Activated CD4-positive, alpha-beta T cell treated with anti-CD3 and anti-CD28 coated beads, Interleukin-2, Interleukin-6, amounts not matched to agents 100 ng/mL and 50 ng/mL, durations not matched to agents 16 hours and 8 hours (primary cell): ENCODE results near the gene COX5A.

ENCODE experiments used
- DNase-seq: peaks from one replicate; pipeline ENCODE4 v3.0.0-alpha.2; 2020

Gene COX5A

DNA sequence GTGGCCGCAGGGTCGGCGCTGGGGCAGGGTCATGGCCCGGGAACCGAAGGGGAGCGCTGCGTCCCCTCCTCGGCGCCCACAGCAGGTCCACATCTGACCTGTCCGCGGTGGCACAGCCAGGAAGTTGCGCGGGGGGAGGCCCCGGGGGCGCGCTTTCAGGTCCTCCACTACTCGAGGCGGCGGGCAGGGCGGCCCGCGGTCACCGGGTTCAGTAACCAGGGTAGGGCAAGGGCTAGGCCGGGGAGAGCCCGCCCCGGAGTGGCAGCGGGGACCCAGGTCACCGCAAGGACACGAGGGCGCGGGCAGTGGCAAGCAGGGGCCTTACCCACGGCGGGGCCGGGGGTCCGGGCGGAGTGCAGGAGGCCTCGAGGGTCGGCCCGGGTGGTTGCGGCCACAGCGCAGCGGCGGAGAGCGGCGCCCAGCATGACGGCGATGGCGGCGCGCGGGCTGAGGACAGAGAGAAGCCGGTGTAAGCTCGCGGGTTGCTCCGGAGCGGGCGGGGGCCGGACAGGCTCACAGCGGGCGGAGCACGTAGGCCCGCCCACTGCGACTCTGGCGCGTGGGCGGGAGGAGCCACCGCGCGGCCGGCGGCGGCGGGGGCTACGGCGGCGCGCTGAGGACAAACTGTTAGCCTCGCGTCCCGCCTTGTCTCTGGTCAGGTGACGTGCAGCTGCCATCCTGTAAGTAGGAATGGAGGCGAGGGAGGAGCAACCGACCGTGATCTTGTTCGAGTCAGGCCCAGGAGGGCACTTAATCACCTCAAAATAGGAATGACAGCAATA lies at the start of gene COX5A:
COX5A (minus strand) TSS at position 484 of the 782 bp plus-strand sequence; CDS start at position 425, 59 bp downstream.
- DNase-seq, result peak; percentile 95

DNA sequence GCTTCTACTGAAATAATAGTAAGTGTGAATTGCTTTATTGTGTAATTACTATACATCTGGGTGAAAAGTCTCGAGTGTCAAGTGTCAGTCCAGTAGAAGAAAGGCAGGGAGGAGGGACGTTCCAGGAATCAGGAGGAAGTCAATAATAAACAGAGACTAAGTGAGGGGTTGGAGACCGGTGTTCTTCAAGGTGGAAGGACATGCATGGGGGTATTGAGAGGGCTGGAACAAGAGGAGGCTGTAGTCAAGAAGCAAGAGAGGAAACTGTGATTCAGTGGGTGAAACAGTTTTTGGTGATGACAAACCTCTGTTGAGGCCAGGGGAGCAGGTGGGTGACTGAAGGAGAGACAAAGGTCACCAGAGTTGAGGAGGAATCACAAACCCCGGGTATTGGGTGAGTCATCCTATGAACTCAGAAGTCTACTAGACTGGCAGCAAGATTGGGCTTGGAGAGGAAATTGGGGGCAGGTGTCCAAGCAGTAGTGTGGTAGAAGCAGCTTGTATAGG lies 45.9 kb upstream of the COX5A start:
- peak; percentile 85 for DNase-seq

DNA sequence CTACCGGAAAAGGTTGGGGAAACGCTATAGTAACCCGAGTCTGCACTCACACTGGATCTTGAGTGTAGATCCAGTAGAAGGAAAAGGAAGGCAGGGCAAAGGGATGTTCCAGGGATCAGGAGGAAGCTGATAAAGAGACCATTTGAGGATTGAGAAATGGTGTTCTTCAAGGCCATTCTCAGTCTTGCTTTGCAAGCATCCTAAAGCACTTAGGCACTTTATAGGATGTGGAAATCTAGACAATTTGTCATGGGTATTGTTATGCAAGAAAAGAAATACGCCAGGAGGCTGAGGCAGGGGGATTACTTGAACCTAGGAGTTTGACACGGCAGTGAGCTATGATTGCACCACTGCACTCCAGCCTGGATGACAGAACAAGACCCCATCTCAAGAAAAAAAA lies 44.3 kb upstream of the COX5A start:
- no peak for DNase-seq

DNA sequence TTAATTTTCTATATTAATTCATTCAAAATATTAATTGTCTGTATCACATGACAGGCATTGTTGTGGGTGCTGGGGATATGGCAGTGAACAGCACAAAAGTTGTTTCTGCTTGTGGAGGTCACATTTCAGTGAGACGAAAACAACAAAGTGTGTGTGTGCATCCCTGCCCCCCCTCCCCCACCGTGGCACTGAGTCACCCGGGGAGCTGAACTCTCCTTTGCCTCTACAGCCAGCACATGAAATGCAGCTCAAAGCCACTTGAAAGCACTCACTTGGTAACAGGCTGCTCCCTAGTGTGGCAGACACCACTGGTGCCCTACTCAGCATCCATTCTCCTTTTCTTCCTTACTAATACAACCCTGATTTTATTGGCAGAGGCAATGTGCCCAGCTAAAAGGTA lies 40.6 kb upstream of the COX5A start:
- DNase-seq, result peak; percentile 71

DNA sequence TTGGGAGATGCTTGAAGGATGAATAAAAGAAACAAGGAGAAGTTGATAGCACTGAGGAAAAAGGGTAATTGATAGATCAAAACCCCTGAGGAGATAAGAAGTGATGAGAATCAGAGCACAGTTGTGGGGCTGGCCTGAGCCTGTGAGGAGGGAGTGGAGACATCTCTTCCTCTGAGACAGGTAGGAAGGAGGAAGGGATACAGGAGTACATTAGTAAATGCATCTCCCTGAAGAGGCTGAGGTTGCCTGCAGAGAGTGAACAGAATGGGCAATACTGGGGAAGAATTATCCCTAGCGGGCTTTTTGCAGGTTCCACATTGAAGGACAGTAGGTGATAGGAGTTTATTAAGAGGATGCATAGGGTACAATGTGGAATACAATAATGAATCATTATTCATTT lies 40.2 kb upstream of the COX5A start:
- DNase-seq, result no peak

DNA sequence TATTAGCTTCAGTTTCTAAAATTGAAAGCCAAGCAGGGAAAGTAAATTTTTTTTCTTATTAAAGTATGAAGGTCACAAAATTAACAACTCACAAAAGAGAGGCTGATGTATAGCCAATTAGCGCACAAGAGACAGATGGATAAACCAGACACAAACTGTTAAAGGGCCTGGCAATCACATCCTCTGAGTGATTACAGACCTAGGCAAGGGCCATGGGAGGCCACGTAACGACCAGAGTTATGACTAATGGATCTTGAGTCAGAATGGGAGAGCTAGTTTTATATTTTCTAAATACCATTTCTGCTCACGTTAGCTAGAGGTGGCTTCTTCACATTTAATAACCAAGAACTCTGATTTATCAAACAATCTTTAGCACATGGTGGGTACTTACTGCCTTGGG lies 39.7 kb upstream of the COX5A start:
- DNase-seq, result peak; percentile 79

DNA sequence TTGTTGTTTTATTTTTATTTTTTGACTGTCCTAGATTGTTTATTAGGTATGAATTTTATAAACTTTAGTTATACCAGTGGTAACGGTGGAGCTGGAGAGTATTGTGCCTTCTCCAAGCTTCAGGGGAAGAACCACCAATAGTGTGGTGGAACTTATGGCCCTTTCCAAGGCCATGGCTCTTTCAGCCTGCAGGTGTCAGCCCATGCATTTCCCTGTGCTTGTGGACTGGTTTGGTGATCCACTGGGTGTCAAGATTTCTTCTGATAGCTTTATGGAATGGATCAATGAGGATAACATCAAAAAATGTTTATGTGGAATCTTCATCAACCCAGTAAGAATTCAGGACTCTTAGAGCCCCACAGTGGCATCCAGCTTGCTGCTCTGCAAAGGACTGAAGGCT lies 38.3 kb upstream of the COX5A start:
- no peak for DNase-seq

DNA sequence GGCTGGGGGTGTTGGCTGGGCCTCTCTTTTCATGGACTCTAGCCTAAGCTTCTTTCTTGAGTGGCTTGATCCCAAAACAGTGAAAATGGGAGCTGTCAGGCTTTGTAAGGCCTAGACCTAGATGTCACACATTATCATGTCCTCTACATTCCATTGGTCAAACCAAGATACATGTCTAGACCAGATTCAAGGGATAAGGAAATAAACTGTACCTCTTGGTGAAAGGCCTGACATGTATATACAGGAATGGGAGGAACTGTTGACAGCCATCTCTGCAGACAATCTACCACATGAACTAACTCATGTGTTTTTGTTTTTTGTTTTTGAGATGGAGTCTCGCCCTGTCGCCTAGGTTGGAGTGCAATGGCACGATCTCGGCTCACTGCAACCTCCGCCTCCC lies 29.8 kb upstream of the COX5A start:
- no peak for DNase-seq

DNA sequence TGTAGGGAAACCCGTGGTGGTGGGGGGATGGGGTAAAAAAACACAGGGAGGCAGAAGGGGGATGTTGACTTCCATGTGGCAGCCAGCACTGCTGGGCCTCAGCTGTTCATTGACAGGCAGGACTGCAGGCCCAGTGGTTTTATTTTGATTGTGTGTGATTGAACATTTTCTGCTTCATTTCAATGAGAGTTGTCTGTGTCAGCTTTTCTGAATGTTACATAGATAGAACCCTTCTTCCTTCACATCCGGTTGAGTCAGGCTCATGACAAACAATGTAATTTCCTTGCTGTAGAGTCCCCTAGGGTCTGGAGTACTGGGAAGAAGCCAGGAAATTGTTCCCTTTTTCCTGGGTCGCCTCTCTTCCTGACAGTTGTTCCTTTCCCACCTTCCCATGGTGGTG lies 26.9 kb upstream of the COX5A start:
- no peak for DNase-seq

DNA sequence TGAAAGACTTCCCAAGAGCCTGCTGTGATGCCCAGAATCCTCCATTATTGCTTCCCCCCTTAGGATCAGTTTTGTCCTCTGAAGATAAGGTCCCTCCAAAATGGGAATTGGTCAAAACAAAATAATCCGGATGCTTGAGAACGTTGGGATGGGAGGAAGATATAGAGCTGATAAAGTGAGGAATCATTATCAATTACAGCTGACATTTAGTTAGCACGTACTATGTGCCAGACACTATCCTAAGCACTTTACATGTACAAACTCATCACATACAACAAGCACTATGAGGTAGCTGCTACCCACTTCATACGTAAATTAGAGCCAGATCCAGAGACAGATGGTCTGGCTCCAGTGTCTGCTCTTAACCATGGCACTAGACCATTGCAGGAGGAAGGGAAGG lies 25.3 kb upstream of the COX5A start:
- no peak for DNase-seq

DNA sequence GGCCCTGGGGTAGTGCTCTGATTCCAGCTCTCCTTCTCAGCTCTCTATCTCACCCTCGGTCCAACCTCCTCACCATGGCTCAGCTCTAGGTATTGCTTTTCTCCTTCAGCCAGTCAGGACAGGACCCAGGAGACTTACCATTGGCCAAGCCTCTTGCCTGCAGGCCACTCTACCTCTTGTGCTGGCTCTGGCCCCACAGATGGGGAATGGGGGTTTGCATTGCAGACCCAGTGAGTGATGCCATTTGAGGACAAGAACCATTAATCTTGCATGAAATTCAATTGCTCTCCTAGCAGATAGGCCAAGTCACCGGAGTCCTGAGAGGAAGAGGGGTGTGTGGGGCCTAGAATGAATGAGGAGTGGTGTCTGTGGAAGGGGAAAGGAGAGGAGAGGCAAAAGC lies 24.8 kb upstream of the COX5A start:
- DNase-seq, result no peak

DNA sequence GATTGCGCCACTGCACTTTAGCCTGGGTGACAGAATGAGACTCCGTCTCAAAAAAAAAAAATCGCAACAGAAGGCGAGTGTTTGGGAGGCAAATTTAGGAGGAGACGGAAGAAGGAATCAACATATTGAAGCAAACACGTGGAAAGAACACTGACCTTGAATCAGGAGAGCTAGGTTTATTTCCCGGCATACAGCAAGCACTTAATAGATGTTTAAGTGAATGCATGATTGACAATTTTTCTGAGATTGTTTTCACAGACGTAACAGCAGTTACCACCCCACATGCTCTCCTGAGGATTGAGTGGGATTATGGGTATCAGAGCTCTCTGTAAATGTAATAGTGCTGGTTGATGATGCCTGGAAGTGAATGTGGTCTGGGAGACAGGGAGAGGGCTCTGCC lies 24.3 kb upstream of the COX5A start:
- DNase-seq, result no peak

DNA sequence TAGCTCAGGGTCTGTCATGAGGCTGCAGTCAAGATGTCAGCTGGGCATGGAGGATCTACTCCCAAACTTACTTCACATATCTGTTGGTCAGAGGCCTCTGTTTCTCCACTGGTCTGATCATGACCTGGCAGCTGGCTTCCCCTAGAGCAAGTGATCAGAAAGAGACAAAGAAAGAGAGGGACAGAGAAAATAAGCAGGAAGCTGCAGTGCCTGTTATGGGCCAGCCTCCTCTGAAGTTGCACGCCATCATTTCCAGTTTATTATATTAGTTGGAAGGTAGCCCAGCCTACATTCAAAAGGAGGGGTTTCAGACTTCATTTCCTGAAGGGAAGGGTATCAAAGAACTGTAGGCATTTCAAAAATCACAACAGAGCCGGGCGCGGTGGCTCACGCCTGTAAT lies 23.7 kb upstream of the COX5A start:
- no peak for DNase-seq

DNA sequence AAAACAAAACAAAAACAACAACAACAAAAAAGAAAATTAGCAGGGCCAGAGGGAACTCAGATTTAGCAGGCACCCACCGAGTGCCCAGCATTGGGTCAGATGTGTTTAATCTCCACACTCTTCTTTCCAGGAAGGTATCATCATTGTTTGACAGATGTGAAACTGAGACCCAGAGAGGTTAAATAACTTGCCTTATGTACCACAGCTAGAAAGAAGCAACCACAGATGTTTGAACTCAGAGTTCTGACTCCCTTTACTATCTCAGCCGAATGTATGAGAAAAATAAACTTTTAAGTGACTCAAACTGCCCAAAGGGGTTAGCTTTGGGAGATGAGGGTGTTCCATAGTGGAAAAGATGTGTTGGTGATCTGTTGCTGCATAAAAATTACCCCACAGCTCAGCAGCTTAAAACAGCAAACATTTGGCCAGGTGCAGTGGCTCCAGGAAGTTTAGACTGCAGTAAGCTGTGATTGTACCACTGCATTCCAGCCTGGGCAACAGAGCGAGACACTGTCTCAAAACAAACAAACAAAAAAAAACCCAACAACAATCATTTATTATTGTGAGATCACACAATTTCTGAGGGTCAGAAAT lies 23.2 kb upstream of the COX5A start:
- no peak for DNase-seq

DNA sequence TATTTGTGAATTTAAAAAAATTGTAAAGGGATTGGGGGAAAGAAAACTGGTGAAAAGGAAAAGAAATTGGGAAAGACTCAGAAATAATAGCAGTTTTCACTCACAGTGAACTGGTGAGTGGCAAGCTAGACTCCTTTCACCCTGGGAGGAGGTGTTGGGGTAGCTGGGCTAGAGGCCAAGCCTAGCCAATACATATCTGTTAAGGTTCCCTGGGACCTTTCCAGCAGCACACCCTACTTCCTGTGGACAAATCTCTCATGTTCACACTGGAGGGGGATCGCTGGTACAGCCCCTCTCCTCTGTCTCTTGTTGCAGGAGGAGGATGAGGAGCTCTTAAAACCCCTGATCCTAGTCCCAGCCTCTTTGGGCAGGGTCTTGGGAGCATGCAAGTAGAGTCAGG lies 22.4 kb upstream of the COX5A start:
- no peak for DNase-seq

DNA sequence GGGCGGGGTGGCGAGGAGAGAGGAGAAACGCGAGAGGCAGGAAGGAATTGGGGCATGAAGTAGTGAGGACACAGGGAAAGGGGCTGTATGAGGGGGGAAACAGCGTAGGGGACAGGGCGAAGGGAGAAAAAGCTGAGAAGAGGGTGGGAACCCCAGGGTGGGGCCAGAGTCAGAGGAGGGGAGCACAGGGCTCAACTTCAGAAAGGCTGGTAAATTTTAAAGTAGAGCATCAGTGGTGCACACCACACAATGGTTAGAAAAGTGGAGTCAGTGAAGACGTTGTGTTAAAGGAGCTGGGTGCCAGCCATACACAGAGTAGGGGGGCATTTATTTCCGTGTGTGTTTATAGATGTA lies 21.7 kb upstream of the COX5A start:
- DNase-seq, result no peak

DNA sequence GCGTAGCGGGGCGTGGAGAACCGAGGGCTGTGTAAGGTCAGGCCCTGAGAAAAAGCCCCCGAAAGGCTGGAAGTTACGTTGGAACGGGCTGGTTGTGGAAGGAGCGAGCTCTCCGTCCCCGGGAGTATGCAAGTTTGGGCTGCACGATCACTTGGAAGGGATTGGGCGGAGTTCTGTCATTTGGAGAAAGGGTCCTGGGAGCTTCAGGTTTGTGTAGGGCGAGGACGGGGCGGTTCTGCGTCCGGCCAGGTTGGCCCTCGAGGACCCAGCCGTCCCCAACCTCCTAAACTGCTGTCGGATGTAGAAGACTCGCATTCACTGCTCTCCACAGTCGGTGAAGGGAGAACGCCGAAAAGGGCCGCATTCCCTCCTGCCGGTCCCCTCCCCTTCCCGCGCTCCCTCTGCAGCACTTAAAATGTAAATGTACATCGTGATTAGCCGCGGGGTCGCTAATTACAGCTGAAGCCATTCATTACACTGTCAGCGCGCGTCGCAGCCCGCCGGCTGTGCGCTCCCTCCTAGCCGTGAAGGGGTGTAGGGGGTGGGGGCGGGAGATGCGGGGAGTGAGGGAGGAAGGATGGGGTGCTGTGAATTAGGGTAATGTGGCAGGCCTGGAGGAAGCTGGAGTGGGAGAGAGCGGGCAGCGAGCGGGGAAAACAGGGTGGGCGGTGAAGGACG lies 21.2 kb upstream of the COX5A start:
- DNase-seq, result no peak

DNA sequence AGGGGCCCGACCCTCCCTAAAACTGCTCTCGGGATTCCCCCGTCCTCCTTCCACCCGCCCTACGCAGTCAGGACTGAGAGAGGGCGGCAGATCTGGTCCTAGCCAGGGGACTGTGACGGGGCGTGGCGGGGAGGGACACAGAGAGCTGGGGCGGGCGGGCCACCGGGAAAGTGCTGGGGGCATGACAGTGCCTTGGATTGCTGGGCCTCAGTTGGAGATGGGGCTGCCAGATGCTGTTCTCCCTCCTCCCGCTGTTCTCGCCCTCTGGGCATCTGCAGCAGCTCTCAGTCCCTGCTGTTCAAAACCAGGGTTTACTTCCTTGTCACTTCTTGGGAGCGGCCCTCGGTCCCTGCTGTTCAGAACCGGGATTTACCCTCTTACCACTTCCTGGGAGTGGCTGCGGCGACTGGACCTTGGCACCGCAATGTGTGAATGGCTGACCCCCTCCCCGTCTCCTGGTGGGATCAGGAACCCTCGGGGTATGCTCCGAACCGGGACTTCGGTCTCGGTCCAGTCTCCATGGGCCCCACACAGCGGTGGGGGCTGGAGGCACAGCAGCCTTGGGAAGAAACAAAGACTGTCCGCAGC lies 20.5 kb upstream of the COX5A start:
- no peak for DNase-seq

DNA sequence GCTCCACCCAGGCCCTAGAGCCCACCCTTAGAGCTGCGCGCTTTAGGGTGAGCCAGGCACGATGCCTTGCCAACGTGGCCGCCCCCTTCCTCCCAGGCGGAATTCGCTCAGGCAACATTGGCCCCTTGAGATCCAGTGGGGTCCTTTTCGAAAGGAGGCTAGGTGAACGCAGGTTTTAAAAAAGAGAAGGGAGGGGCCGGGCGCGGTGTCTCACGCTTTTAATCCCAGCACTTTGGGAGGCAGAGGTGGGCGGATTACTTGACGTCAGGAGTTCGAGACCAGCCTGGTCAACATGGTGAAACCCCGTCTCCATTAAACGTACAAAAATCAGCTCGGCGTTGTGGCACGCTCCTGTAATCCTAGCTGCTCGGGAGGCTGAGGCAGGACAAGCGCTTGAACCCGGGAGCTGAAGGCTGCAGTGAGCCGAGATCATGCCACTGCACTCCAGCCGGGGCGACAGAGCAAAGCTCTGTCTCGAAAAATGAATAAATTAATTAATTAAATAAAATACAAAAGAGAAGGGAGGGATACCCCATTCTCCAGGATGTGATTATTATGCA lies 19.7 kb upstream of the COX5A start:
- DNase-seq, result no peak

DNA sequence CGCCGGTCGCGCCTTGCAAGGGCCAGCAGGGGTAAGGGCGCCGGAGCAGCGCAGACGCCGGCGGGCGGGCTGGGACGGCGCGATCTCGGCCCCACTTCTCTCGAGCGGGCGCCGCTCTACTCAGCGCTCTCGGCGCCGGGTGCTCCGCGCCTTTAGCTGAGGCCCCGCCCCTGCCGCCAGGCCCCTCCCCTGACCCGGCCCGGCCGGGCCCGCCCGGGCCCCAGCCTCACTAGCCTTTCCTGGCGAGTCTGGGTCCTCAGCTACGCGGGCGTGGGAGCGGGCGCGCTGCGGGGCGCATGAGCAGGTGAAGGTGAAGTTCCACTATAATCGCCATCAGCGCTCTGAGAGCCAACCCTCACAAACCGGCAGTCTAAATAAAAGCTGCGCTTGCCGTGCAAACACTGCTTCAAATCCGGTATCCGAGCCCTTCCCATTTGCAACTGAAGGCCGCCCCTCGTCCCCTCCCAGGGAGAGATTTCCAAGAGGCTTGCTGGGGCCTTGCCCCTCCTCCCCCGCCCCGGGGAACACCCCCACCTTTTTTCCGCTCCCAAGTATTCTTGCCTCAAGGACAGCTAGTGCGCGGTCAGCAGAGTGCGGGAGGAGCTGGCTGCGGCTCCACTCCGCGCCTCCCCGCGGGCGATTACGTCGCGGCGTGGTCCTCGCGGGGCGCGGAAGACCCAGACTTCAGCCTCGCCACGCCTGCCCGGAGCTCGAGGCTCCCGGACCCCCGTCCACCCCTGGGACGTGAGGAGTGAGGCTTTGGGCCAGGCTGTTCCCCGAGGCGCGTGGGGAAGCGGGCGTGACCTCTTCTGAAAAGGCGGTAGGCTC lies 19.0 kb upstream of the COX5A start, which contains the start of gene RPP25:
RPP25 (minus strand) TSS at position 125 of the 828 bp plus-strand sequence. CDS start 189 bp downstream, outside the sequence.
- peak; percentile 87 for DNase-seq

DNA sequence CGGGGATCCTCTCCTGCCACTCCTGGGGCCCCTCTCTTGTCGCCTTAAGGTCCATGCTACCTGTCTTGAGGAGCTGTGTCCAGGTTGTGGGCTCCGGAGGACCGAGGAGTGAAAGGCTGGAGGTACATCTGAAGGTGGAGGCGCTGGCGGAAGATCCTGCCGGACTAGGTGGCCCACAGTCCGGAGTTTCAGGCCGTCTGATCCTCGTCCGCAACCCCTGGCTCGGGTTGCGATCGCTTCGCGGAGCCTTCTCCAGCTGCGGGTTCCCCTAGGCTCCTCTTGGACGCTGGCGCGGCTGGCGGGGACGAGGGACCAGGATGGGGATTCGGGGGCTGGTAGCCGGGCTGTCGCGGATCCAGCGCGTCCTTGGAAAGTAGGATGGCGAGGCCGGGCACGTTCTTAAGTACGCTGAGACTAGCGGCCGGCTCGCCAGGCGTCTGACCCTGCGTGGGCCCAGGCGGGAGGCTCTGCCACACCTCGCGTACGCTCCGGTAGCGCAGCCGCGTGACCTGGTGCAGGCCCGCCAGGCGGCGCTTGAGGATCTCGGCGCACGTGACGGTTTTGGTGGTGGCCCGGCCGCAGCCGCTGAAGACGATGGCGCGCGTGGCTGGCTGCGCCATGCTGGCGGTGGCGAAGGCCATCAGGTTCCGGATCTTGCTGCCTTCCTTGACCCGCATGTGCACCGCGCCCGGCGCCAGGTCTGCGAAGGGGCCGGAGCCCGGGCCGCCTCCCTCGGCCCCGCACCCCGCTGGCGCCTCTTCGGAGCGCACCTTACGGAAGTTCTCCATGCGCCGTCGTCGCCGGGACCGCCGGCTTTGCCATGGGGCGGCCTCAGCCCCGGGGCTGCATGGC lies 18.1 kb upstream of the COX5A start:
- DNase-seq, result peak; percentile 81
